ENCODE measurements around the gene CPNE5. TPM values are rescaled to one million over a fixed set of nuclear protein-coding genes. Genes with fewer than 3 reads are reported as not detected.

CPNE5 gene
- total and polyA plus RNA-seq, 2 donors (not counting 1 experiment from before 2014, with no cell fraction given): 0.02 TPM; not detected in 1

DNA sequence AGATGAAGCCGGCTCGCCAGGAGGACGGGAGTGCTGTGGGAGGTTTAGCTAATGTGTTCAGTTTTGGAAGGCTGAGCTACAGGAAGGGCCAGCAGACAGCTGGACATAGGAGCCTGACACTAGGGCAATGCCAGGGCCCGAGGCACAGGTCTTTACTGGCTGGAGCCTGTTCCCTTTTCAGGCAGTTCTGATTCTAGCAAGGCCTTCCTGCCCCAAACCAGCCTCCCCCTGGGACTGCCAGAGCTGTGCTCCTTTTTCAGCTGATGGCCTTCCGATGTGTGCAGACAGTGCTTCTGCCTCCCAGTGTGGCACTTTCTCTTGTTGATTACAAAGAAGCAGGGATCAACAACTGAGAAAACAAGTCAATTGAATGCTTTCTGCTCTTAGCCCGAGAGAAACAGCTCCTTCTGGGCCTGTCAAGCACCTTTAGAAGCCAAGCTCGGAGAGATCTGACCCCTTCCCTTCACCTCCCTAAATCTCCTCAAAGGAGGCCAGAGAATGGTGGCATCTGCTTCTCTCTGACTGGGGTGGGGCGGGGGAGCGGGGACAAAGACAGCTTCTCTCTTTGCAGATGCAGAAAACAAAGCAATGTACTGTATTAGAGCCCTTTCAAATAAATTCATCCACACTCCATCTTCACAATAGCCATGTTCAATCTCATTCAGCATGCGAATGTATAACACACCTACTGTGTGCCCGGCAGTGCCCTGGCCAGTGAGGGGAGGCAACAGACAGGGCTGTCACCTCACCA is 78.4 kb downstream of the CPNE5 start:
- Histone ChIP-seq H3K4me2 (ENCODE audit: extremely low read depth, insufficient read depth, low read length) (no peak overlapping the region), H2AFZ (ENCODE audit: low read length) (no peak overlapping the region), H3K36me3 (ENCODE audit: control insufficient read depth, insufficient read depth, low read length) (no peaks in the 10 kb centered on the region), H3K9ac (ENCODE audit: insufficient read depth, low read length) (no peak overlapping the region), H3K4me1 (ENCODE audit: control insufficient read depth, extremely low read depth, insufficient read depth, low read length) (peaks cover 4% of the 10 kb centered on the region), H3K79me2 (ENCODE audit: control insufficient read depth, insufficient read depth, low read length) (no peaks in the 10 kb centered on the region), H3K27me3 (ENCODE audit: control insufficient read depth, insufficient read depth, low read length) (peaks cover 5% of the 10 kb centered on the region), H3K4me3 (replicated peaks in 1 of 4; ENCODE audit: control extremely low read depth in 1 of 4, insufficient read depth in 1 of 4, low read depth in 3 of 4, low read length in 4 of 4) (no peak overlapping the region), H3K9me3 (ENCODE audit: control insufficient read depth, insufficient read depth, low read depth, low read length) (no peaks in the 10 kb centered on the region), H3K27ac (ENCODE audit: insufficient read depth, low read length) (no peak overlapping the region), H4K20me1 (ENCODE audit: control insufficient read depth, extremely low read depth, insufficient read depth, low read length) (no peaks in the 10 kb centered on the region)
- DNase-seq (ENCODE audit: low read depth in 2 of 2): no peak
- TF ChIP-seq EZH2 (IDR thresholded peaks at IDR 0.05; ENCODE audit: low read length, missing control alignments): no peak
- TF ChIP-seq, protein P1, sequence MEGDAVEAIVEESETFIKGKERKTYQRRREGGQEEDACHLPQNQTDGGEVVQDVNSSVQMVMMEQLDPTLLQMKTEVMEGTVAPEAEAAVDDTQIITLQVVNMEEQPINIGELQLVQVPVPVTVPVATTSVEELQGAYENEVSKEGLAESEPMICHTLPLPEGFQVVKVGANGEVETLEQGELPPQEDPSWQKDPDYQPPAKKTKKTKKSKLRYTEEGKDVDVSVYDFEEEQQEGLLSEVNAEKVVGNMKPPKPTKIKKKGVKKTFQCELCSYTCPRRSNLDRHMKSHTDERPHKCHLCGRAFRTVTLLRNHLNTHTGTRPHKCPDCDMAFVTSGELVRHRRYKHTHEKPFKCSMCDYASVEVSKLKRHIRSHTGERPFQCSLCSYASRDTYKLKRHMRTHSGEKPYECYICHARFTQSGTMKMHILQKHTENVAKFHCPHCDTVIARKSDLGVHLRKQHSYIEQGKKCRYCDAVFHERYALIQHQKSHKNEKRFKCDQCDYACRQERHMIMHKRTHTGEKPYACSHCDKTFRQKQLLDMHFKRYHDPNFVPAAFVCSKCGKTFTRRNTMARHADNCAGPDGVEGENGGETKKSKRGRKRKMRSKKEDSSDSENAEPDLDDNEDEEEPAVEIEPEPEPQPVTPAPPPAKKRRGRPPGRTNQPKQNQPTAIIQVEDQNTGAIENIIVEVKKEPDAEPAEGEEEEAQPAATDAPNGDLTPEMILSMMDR (conservative IDR thresholded peaks at IDR 0.05 in 1 of 2, IDR thresholded peaks at IDR 0.05 in 1 of 2; ENCODE audit: low read depth in 1 of 2, low read length in 2 of 2): no peak

DNA sequence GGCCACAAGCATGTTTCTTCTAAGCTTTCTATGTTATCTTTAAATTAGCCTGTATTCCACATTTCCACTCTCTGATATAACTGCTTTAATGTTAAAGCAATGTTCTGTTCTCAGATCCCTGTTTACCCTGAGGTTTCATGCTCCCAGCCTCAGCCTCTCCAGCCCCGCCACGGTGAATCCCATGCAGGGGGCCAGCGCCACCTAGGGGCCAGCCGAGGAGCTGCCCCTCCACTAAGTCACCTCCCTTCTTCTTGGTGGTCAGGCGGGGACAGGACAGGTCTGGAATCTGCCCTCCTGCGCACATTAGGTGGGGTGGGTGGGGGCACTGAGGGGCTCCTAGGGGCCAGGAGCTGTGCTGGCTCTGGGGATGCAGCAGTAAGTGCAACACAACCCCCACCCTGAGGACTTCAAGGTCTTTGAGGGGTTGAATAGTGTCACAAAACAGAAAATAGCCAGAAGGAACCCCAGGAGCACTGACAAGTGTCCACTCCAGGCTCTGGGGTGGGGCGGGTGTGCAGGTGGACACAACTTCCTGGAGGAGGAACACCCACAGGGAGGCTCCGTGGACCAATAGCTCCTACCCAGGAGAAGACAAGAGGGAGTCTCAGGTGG is 80.0 kb downstream of the CPNE5 start:
- TF ChIP-seq, protein P1 (conservative IDR thresholded peaks at IDR 0.05 in 1 of 2, IDR thresholded peaks at IDR 0.05 in 1 of 2; ENCODE audit: low read depth in 1 of 2, low read length in 2 of 2): peak; percentile 93 to 98
- no peak for TF ChIP-seq EZH2 (IDR thresholded peaks at IDR 0.05; ENCODE audit: low read length, missing control alignments)
- peak; percentile 56 to 75 for DNase-seq (ENCODE audit: low read depth in 2 of 2)
- no peak overlapping the region for H3K4me2 ChIP-seq (ENCODE audit: extremely low read depth, insufficient read depth, low read length)

DNA sequence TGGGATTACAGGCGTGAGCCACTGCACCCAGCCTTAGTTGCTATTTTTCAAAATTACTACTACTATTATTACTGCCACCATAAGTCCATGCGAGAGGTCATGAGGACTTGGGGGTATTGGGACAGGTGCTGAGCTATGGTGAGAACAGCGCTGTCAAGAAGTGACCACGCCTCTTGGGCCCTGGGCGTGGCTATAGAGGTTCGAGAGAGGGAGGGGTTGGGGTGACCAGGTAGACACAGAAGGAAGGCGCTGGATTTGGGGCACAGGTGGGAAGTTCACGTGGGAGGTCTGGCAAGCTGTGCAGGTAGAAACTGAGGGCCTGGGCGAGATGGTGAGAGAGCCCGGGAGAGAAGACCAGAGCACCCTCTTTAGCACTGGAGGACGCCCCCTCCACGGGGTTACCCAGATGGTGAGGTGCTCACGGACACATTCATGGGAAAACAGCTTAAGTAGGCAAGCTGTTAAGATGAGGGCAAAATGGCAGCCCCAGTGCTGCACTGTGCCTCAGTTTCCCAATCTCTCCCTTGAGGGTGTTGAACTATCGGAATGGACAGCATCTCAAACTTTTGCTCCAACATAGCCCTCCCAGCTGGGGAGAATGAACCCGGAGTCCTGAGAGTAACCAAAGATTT is 80.6 kb downstream of the CPNE5 start:
- no peak overlapping the region for H3K4me2 ChIP-seq (ENCODE audit: extremely low read depth, insufficient read depth, low read length)
- H3K9me3 ChIP-seq (ENCODE audit: control insufficient read depth, insufficient read depth, low read depth, low read length): no peaks in the 10 kb centered on the region
- no peak overlapping the region for H3K4me3 ChIP-seq (replicated peaks in 1 of 4; ENCODE audit: control extremely low read depth in 1 of 4, insufficient read depth in 1 of 4, low read depth in 3 of 4, low read length in 4 of 4)
- DNase-seq (ENCODE audit: low read depth in 2 of 2): no peak
- no peaks in the 10 kb centered on the region for H3K4me1 ChIP-seq (ENCODE audit: control insufficient read depth, extremely low read depth, insufficient read depth, low read length)
- H3K27me3 ChIP-seq (ENCODE audit: control insufficient read depth, insufficient read depth, low read length): peaks cover 5% of the 10 kb centered on the region
- no peaks in the 10 kb centered on the region for H4K20me1 ChIP-seq (ENCODE audit: control insufficient read depth, extremely low read depth, insufficient read depth, low read length)
- H3K9ac ChIP-seq (ENCODE audit: insufficient read depth, low read length): no peak overlapping the region
- no peaks in the 10 kb centered on the region for H3K36me3 ChIP-seq (ENCODE audit: control insufficient read depth, insufficient read depth, low read length)
- TF ChIP-seq, protein P1 (conservative IDR thresholded peaks at IDR 0.05 in 1 of 2, IDR thresholded peaks at IDR 0.05 in 1 of 2; ENCODE audit: low read depth in 1 of 2, low read length in 2 of 2): no peak
- no peak for TF ChIP-seq EZH2 (IDR thresholded peaks at IDR 0.05; ENCODE audit: low read length, missing control alignments)
- H3K79me2 ChIP-seq (ENCODE audit: control insufficient read depth, insufficient read depth, low read length): no peaks in the 10 kb centered on the region
- H3K27ac ChIP-seq (ENCODE audit: insufficient read depth, low read length): no peak overlapping the region
- H2AFZ ChIP-seq (ENCODE audit: low read length): no peak overlapping the region

More for the DNA sequence above, 80.0 kb downstream of the CPNE5 start:
- Histone ChIP-seq H3K27me3 (ENCODE audit: control insufficient read depth, insufficient read depth, low read length) (peaks cover 5% of the 10 kb centered on the region), H2AFZ (ENCODE audit: low read length) (no peak overlapping the region), H3K9ac (ENCODE audit: insufficient read depth, low read length) (no peak overlapping the region), H3K79me2 (ENCODE audit: control insufficient read depth, insufficient read depth, low read length) (no peaks in the 10 kb centered on the region), H3K4me1 (ENCODE audit: control insufficient read depth, extremely low read depth, insufficient read depth, low read length) (no peaks in the 10 kb centered on the region), H3K4me3 (replicated peaks in 1 of 4; ENCODE audit: control extremely low read depth in 1 of 4, insufficient read depth in 1 of 4, low read depth in 3 of 4, low read length in 4 of 4) (no peak overlapping the region), H3K9me3 (ENCODE audit: control insufficient read depth, insufficient read depth, low read depth, low read length) (no peaks in the 10 kb centered on the region), H4K20me1 (ENCODE audit: control insufficient read depth, extremely low read depth, insufficient read depth, low read length) (no peaks in the 10 kb centered on the region), H3K36me3 (ENCODE audit: control insufficient read depth, insufficient read depth, low read length) (no peaks in the 10 kb centered on the region), H3K27ac (ENCODE audit: insufficient read depth, low read length) (no peak overlapping the region)
